K562 (cell line): ENCODE measurements around the gene FGF14. TPM values are rescaled to one million over a fixed set of nuclear protein-coding genes. Genes with fewer than 3 reads are reported as not detected.

Source experiments
- ATAC-seq: fragments of 200-7000 bp; cut with Tn5 transposase; 3 replicates; pipeline ENCODE4 v1.9.1; 2020; ENCODE audit warnings: moderate library complexity
- BruUV-seq: library from RNA; stranded (reverse); fragments of 400-500 nt; replicated peaks from 2 replicates; lab custom pipeline; 2021; lab: Mats Ljungman, UMichigan
- CTCF ChIA-PET: fragments of 300-600 bp; formaldehyde crosslinking; extraction: SDS; loops from one replicate; lab custom pipeline; 2021; ENCODE audit warnings: low intra/inter-chr PET ratio; lab: Yijun Ruan, JAX
- POLR2A ChIA-PET: fragments of 300-600, 350-650 bp; sonication (Branson Sonifier 250); formaldehyde crosslinking; extraction: SDS; loops from one replicate; lab custom pipeline; 2021; ENCODE audit warnings: antibody characterized with exemption, inconsistent platforms; lab: Yijun Ruan, JAX
- DNase-seq, 4 experiments: peaks; one replicate each; pipeline versions ENCODE4 v3.0.0 to v3.0.0-alpha.2; 2011 to 2018; ENCODE audit warnings: low spot score in 3 of 4, mixed read lengths in 3 of 4; ENCODE audit errors: extremely low read depth in 1 of 4
- FAIRE-seq: peaks from 2 replicates; lab custom pipeline; 2011; peaks lifted over from hg19 to GRCh38; lab: Jason Lieb, UNC
- H2AFZ ChIP-seq: 2 replicates; pipeline ENCODE4 v1.6.0; 2011; ENCODE audit warnings: low read depth, low read length, control low read depth, inconsistent platforms
- H3K27ac ChIP-seq: fragments of 200-600 bp; 3 replicates; pipeline ENCODE4 v1.8.0; 2011; ENCODE audit warnings: low read depth, mild to moderate bottlenecking, control low read depth, inconsistent platforms, low read length, moderate library complexity, mixed read lengths; ENCODE audit errors: extremely low read depth
- H3K27me3 ChIP-seq, 2 experiments: fragments of 300-600 bp in 1 of 2; 2 replicates in 1 of 2; 3 replicates in 1 of 2; pipeline versions ENCODE4 v1.6.0 to v1.8.0; 2011; ENCODE audit warnings: inconsistent platforms in 2 of 2, low read length in 2 of 2, mild to moderate bottlenecking in 1 of 2, mixed read lengths in 1 of 2, moderate library complexity in 1 of 2; ENCODE audit not compliant: control insufficient read depth in 2 of 2, insufficient read depth in 2 of 2
- H3K36me3 ChIP-seq: fragments of 300-600 bp; 3 replicates; pipeline ENCODE4 v1.8.0; 2011; ENCODE audit warnings: mild to moderate bottlenecking, low read length, inconsistent platforms; ENCODE audit not compliant: control insufficient read depth, insufficient read depth
- H3K4me1 ChIP-seq, 2 experiments: fragments of 200-600 bp in 1 of 2; replicated peaks in 1 of 2; 2 replicates in 1 of 2; 3 replicates in 1 of 2; pipeline versions ENCODE4 v1.5.1 to v1.8.0; 2011; ENCODE audit warnings: inconsistent platforms in 2 of 2, low read length in 2 of 2, mild to moderate bottlenecking in 1 of 2, mixed read lengths in 1 of 2, moderate library complexity in 1 of 2; ENCODE audit not compliant: control insufficient read depth in 2 of 2, insufficient read depth in 2 of 2
- H3K4me2 ChIP-seq: 2 replicates; pipeline ENCODE4 v1.6.1; 2011; ENCODE audit warnings: low read length, control low read depth, inconsistent platforms, mixed read lengths; ENCODE audit not compliant: insufficient read depth
- H3K4me3 ChIP-seq: fragments of 200-600 bp; sonication (generic), shearing (Covaris generic); 2 replicates; pipeline ENCODE4 v1.5.1; 2016; ENCODE audit warnings: control low read depth, inconsistent platforms
- H3K79me2 ChIP-seq: fragments of 200-600 bp; 3 replicates; pipeline ENCODE4 v1.8.0; 2011; ENCODE audit warnings: low read length, inconsistent platforms; ENCODE audit not compliant: control insufficient read depth, insufficient read depth
- H3K9ac ChIP-seq, 2 experiments: 2 replicates each; pipeline versions ENCODE4 v1.6.0 to v1.6.1; 2011; ENCODE audit warnings: low read depth in 2 of 2, low read length in 2 of 2, control low read depth in 1 of 2, inconsistent platforms in 1 of 2, mild to moderate bottlenecking in 1 of 2, mixed read lengths in 1 of 2; ENCODE audit not compliant: insufficient read depth in 1 of 2
- H3K9me1 ChIP-seq: one replicate; pipeline ENCODE4 v1.6.0; 2011; ENCODE audit warnings: inconsistent platforms, mild to moderate bottlenecking, low read length, moderate library complexity; ENCODE audit not compliant: control insufficient read depth, insufficient read depth
- H3K9me3 ChIP-seq: replicated peaks from 2 replicates; pipeline ENCODE4 v1.5.1; 2011; ENCODE audit warnings: low read depth, low read length, inconsistent platforms; ENCODE audit not compliant: control insufficient read depth, insufficient read depth
- H4K20me1 ChIP-seq: replicated peaks from 2 replicates; pipeline ENCODE4 v1.6.1; 2011; ENCODE audit warnings: low read length, inconsistent platforms, mixed read lengths; ENCODE audit not compliant: control insufficient read depth, insufficient read depth
- BCLAF1 ChIP-seq, 2 experiments: fragments of 450-650 bp in 1 of 2; IDR thresholded peaks; 2 replicates each; pipeline ENCODE4 v1.6.1; 2011 to 2017; ENCODE audit warnings: low read depth in 2 of 2, antibody characterized with exemption in 1 of 2, borderline replicate concordance in 1 of 2, low read length in 1 of 2, mild to moderate bottlenecking in 1 of 2, mixed read lengths in 1 of 2; ENCODE audit not compliant: control insufficient read depth in 1 of 2
- EGR1 ChIP-seq: fragments of 450-650 bp; conservative IDR thresholded peaks from 2 replicates; pipeline ENCODE4 v1.6.1; 2017; ENCODE audit warnings: mild to moderate bottlenecking
- HBP1 ChIP-seq: fragments of 450-650 bp; formaldehyde crosslinking; IDR thresholded peaks from 2 replicates; pipeline ENCODE4 v1.4.0; 2022; ENCODE audit warnings: missing genetic modification characterization
- HDAC8 ChIP-seq: fragments of 450-650 bp; IDR thresholded peaks from 2 replicates; pipeline ENCODE4 v1.6.1; 2016; ENCODE audit warnings: mild to moderate bottlenecking, missing genetic modification characterization, moderate library complexity, missing compliant biosample characterization
- HNRNPL ChIP-seq: fragments of 200-400 bp; formaldehyde crosslinking; IDR thresholded peaks from 2 replicates; pipeline ENCODE4 v1.6.1; 2017; ENCODE audit warnings: low read depth, mild to moderate bottlenecking, low read length
- MBD1 ChIP-seq: fragments of 250-450 bp; sonication (Bioruptor Pico); IDR thresholded peaks from 2 replicates; pipeline ENCODE4 v1.8.0; 2022; ENCODE audit warnings: inconsistent platforms
- MEF2D ChIP-seq: conservative IDR thresholded peaks from 2 replicates; pipeline ENCODE4 v1.6.1; 2016; ENCODE audit warnings: low read depth, missing genetic modification characterization, missing compliant biosample characterization
- PCBP2 ChIP-seq: fragments of 200-400 bp; formaldehyde crosslinking; IDR thresholded peaks from 2 replicates; pipeline ENCODE4 v1.6.1; 2018; ENCODE audit warnings: low read length, low read depth, mild to moderate bottlenecking, moderate library complexity; ENCODE audit not compliant: poor library complexity, severe bottlenecking
- PML ChIP-seq: IDR thresholded peaks from 2 replicates; pipeline ENCODE4 v1.6.1; 2012; ENCODE audit warnings: low read length, inconsistent platforms
- SMAD3 ChIP-seq: fragments of 450-650 bp; formaldehyde crosslinking; conservative IDR thresholded peaks from 2 replicates; pipeline ENCODE4 v1.4.0; 2020; ENCODE audit warnings: mild to moderate bottlenecking
- ZNF121 ChIP-seq: sonication (generic); formaldehyde crosslinking; conservative IDR thresholded peaks from 2 replicates; pipeline ENCODE4 v1.8.0; 2022; ENCODE audit warnings: missing genetic modification reagents
- ZNF41 ChIP-seq: fragments of 250-450 bp; sonication (Bioruptor Pico); conservative IDR thresholded peaks from 2 replicates; pipeline ENCODE4 v1.4.0; 2020; ENCODE audit warnings: mild to moderate bottlenecking
- ZNF668 ChIP-seq: fragments of 250-450 bp; sonication (Bioruptor Pico); IDR thresholded peaks from 2 replicates; pipeline ENCODE4 v1.8.0; 2022; ENCODE audit warnings: mild to moderate bottlenecking, inconsistent platforms
- ZNF696 ChIP-seq: fragments of 250-450 bp; sonication (Bioruptor Pico); conservative IDR thresholded peaks from 2 replicates; pipeline ENCODE4 v1.4.0; 2020; ENCODE audit warnings: mild to moderate bottlenecking, moderate library complexity
- WGBS: fragments of 100-300 bp; shearing (Covaris generic); methylation state at CpG from one replicate; pipeline ENCODE4 v1.1.6; 2016; ENCODE audit warnings: low coverage, mixed read lengths; ENCODE audit not compliant: insufficient coverage; ENCODE audit errors: missing lambda C conversion rate; 5-methylcytosine and 5-hydroxymethylcytosine counted together
- in situ Hi-C: fragments of 300-500 bp; cut with MboI; formaldehyde crosslinking; loops from 4 replicates; pipeline ENCODE4 v1.15.0; 2018; ENCODE audit warnings: inconsistent platforms, mixed read lengths
- intact Hi-C: fragments of 100-400 bp; cut with micrococcal nuclease; formaldehyde crosslinking; loops from 2 replicates; pipeline ENCODE4 v1.14.2; 2022
- polyA plus RNA-seq, 8 experiments: library from polyadenylated mRNA; depleted of rRNA in 4 of 8; stranded (reverse) in 5 of 8; unstranded in 3 of 8; fragments of >200 nt; fragmentation: Nextera tagmentation in 2 of 8; fragmentation: Illumina TruSeq in 1 of 8; extraction: Ambion mirVana in 2 of 8; extraction: Trizol in 1 of 8; gene quantifications; 2 replicates each; pipeline versions ENCODE4 v1.2.1 to v1.2.3, GENCODE V29; 2011 to 2014; ENCODE audit warnings: inconsistent platforms in 1 of 8, missing spikeins in 1 of 8
- total RNA-seq, 7 experiments: library from RNA; depleted of rRNA in 6 of 7; stranded (reverse); fragments of >200 nt in 6 of 7; fragmentation: Illumina TruSeq in 2 of 7; extraction: Trizol in 2 of 7; gene quantifications; 2 replicates each; pipeline versions ENCODE4 v1.2.1 to v1.2.3, GENCODE V29; 2011 to 2021; ENCODE audit warnings: low replicate concordance in 1 of 7

The FGF14 gene
- total and polyA plus RNA-seq, 9 of the 15 experiments (the other 6 are each of a cell fraction or from before 2014, with no cell fraction given): not detected

GRCh38 chr13:102170305-102170704 is 231.5 kb downstream of the FGF14 start:
- 0% methylated on average over 6 of the region's 6 CpGs for WGBS
- H4K20me1 ChIP-seq: no peaks in the 10 kb centered on the region
- FAIRE-seq (no peak), DNase-seq (no peak), ATAC-seq (no peak)
- H3K9me1 ChIP-seq: no peaks in the 10 kb centered on the region
- TF ChIP-seq BCLAF1 (IDR thresholded peaks at IDR 0.05; ENCODE audit: borderline replicate concordance in 1 of 2, control insufficient read depth in 1 of 2, low read depth in 2 of 2, low read length in 1 of 2) (no peak), EGR1 (no peak), SMAD3 (CRISPR knock-in tag) (no peak), PML (no peak), HDAC8 (no peak), HNRNPL (no peak), HBP1 (CRISPR knock-in tag) (no peak), ZNF668 (CRISPR knock-in tag) (no peak), ZNF121 (CRISPR knock-in tag) (no peak), ZNF41 (no peak), MBD1 (no peak), PCBP2 (no peak), MEF2D (tag) (no peak), ZNF696 (CRISPR knock-in tag) (no peak)
- no peaks in the 10 kb centered on the region for H3K36me3 ChIP-seq
- POLR2A ChIA-PET: no interaction called here
- no peak overlapping the region for H2AFZ ChIP-seq
- H3K4me2 ChIP-seq: no peak overlapping the region
- H3K79me2 ChIP-seq: no peaks in the 10 kb centered on the region
- intact Hi-C loops (no loop called here), in situ Hi-C loops (no loop called here)
- CTCF ChIA-PET: no interaction called here
- H3K9me3 ChIP-seq: no peaks in the 10 kb centered on the region
- BruUV-seq: no TSS peak
- no peak overlapping the region for H3K4me3 ChIP-seq
- H3K9ac ChIP-seq: no peak overlapping the region
- H3K27ac ChIP-seq: no peak overlapping the region
- no peaks in the 10 kb centered on the region for H3K4me1 ChIP-seq
- no peaks in the 10 kb centered on the region for H3K27me3 ChIP-seq
